Psoas muscle (tissue), 8 donors: Measurements from ENCODE around the gene CELF4. TPM values are rescaled to one million over a fixed set of nuclear protein-coding genes. Genes with fewer than 3 reads are reported as not detected.

Experiments
- ATAC-seq, 4 donors: fragments of 200-7000 bp; cut with Tn5 transposase; one replicate each; pipeline ENCODE4 v1.9.1; 2020; ENCODE audit warnings: moderate library complexity in 3 of 4, mild to moderate bottlenecking in 2 of 4
- DNase-seq, 2 donors: peaks; one replicate each; pipeline ENCODE4 v3.0.0-alpha.2; 2020
- H3K27ac ChIP-seq: fragments of 200-600 bp; one replicate; pipeline ENCODE4 v1.8.0; 2022
- H3K27me3 ChIP-seq, 3 donors: fragments of 200-600 bp in 1 of 3; one replicate each; pipeline versions ENCODE4 v1.6.1 to v1.8.0; 2013 to 2022; ENCODE audit warnings: low read length in 2 of 3, mild to moderate bottlenecking in 2 of 3, moderate library complexity in 1 of 3; ENCODE audit not compliant: insufficient read depth in 3 of 3
- H3K36me3 ChIP-seq, 2 donors: fragments of 200-600 bp in 1 of 2; one replicate each; pipeline versions ENCODE4 v1.6.1 to v1.8.0; 2013 to 2022; ENCODE audit warnings: low read depth in 1 of 2, mild to moderate bottlenecking in 1 of 2, moderate library complexity in 1 of 2; ENCODE audit not compliant: insufficient read depth in 1 of 2
- H3K4me1 ChIP-seq: fragments of 200-600 bp; one replicate; pipeline ENCODE4 v1.8.0; 2022
- H3K4me3 ChIP-seq: fragments of 200-600 bp; one replicate; pipeline ENCODE4 v1.8.0; 2022; ENCODE audit warnings: mild to moderate bottlenecking
- H3K9me3 ChIP-seq: fragments of 200-600 bp; one replicate; pipeline ENCODE4 v1.8.0; 2022
- CTCF ChIP-seq: fragments of 200-600 bp; IDR thresholded peaks from one replicate; pipeline ENCODE4 v1.8.0; 2022; ENCODE audit warnings: antibody characterized with exemption
- WGBS, 3 donors: extraction: QIAGEN DNeasy Blood & Tissue Kit; methylation state at CpG; one replicate each; pipeline versions ENCODE4 v1.1.6 to v1.1.7; 2013; 5-methylcytosine and 5-hydroxymethylcytosine counted together
- intact Hi-C, 2 donors: fragments of 100-400 bp; cut with DNase I; formaldehyde crosslinking; loops; one replicate each; pipeline versions ENCODE4 v1.11.0 to v1.14.2; 2022
- polyA plus RNA-seq, 3 donors: library from polyadenylated mRNA; stranded (reverse); fragments of 200-250 nt; gene quantifications; one replicate each; pipeline ENCODE4 v1.2.3, GENCODE V29; 2013
- total RNA-seq, 4 donors: library from RNA; stranded (reverse); fragmentation: NEBNext Ultra II Directional in 2 of 4; extraction: Animal tissue kit (Norgen Biotek cat#: 25700) in 2 of 4; gene quantifications; one replicate each; pipeline versions ENCODE4 v1.2.1 to v1.2.4, GENCODE V29; 2021 to 2023
- donor health status: healthy with polysubstance abuse.
- donor health status: DM: no; HTN: no; CAD: no; lungs with moderate emphysema.
- donor health status: Bipolar disorder and iron deficiency.
- donor health status: healthy.
- donor health status: DM: yes; HTN: yes; CAD: no.
- donor health status: DM: no; HTN: no; CAD: no.
- donor health status: DM: no; HTN: no; CAD: no.
- donor health status: DM: yes; HTN: yes; CAD: no.

Gene CELF4
- total and polyA plus RNA-seq, 7 donors, result 0.17 to 0.28 (median 0.17) TPM; not detected in 3

- no peaks in the 10 kb centered on the region for H3K4me1 ChIP-seq
- no peak for TF ChIP-seq CTCF
- no peaks in the 10 kb centered on the region for H3K36me3 ChIP-seq
- H3K27ac ChIP-seq, result no peak overlapping the region
- H3K9me3 ChIP-seq, result no peaks in the 10 kb centered on the region
- intact Hi-C loops, result no loop called here
- H3K4me3 ChIP-seq, result no peak overlapping the region
- ATAC-seq (no peak), DNase-seq (no peak)
- H3K27me3 ChIP-seq, result peaks cover 4 to 45% (median 8%) of the 10 kb centered on the region in 3 donors
- 59 to 64% (median 62%) methylated on average over 19 of the region's 19 CpGs for WGBS, 3 donors
Observed at GRCh38 chr18:37521510-37522465, 43.8 kb downstream of the CELF4 start.

- intact Hi-C loops, result no loop called here
- TF ChIP-seq CTCF, result no peak
- Histone ChIP-seq H3K4me1 (no peaks in the 10 kb centered on the region), H3K27ac (no peak overlapping the region), H3K4me3 (no peak overlapping the region), H3K36me3 (no peaks in the 10 kb centered on the region), H3K27me3 (peaks cover 4 to 33% (median 12%) of the 10 kb centered on the region in 3 donors), H3K9me3 (no peaks in the 10 kb centered on the region)
- DNase-seq (no peak), ATAC-seq (no peak)
- WGBS, 3 donors, result 55 to 72% (median 69%) methylated on average over 3 of the region's 3 CpGs
Observed at GRCh38 chr18:37520508-37520907, 45.1 kb downstream of the CELF4 start.

GRCh38 chr18:37519510-37520135 lies 46.0 kb downstream of the CELF4 start:
- Histone ChIP-seq H3K36me3 (no peaks in the 10 kb centered on the region), H3K27me3 (peaks cover 4 to 25% (median 6%) of the 10 kb centered on the region in 3 donors), H3K4me3 (no peak overlapping the region), H3K27ac (no peak overlapping the region), H3K4me1 (no peaks in the 10 kb centered on the region), H3K9me3 (no peaks in the 10 kb centered on the region)
- intact Hi-C loops, result loop anchor here in 1 of 2 donors (10.0 kb wide), 1 partner anchor 65 kb away; no protein-coding TSS in a partner anchor
- DNase-seq, result no peak
- ATAC-seq, result no peak
- WGBS, 3 donors, result 61 to 64% (median 63%) methylated on average over 9 of the region's 9 CpGs
- no peak for TF ChIP-seq CTCF

- intact Hi-C loops, result loop anchor here in 1 of 2 donors (10.0 kb wide), 1 partner anchor 62 kb away; no protein-coding TSS in a partner anchor
- ATAC-seq (no peak), DNase-seq (no peak)
- Histone ChIP-seq H3K27ac (no peak overlapping the region), H3K27me3 (peaks cover 0 to 9% (median 0%) of the 10 kb centered on the region in 3 donors), H3K4me3 (no peak overlapping the region), H3K36me3 (no peaks in the 10 kb centered on the region), H3K4me1 (no peaks in the 10 kb centered on the region), H3K9me3 (no peaks in the 10 kb centered on the region)
- WGBS, 3 donors, result 45 to 61% (median 51%) methylated on average over 5 of the region's 5 CpGs
- TF ChIP-seq CTCF, result no peak
Observed at GRCh38 chr18:37516361-37516853, 49.2 kb downstream of the CELF4 start.
